Measurements from ENCODE around the gene GLRA1.

GRCh38 chr5:151895660-151896030, 29.0 kb downstream of the GLRA1 start:
- TF ChIP-seq POLR2A (IDR thresholded peaks at IDR 0.05), result no peak
- TF ChIP-seq CTCF (IDR thresholded peaks at IDR 0.05), result no peak
